Aorta (tissue), 5 donors: ENCODE results near the gene LMOD2. TPM values are rescaled to one million over a fixed set of nuclear protein-coding genes. Genes with fewer than 3 reads are reported as not detected.
A peak's percentile ranks its signal among the peaks of the same experiment; 100 is the strongest.
"Not testable (repeated sequence)": the region's sequence is repeated elsewhere in the genome, so short reads cannot be mapped to it uniquely, and the experiment has no call there.

Experiments used
- ATAC-seq: fragments of 200-7000 bp; cut with Tn5 transposase; one replicate; pipeline ENCODE4 v1.9.1; 2022; ENCODE audit warnings: moderate library complexity; ENCODE audit not compliant: low FRiP score
- DNase-seq, 2 donors: peaks; one replicate each; pipeline ENCODE4 v3.0.0-alpha.2; 2020
- H3K27ac ChIP-seq, 2 donors: one replicate each; pipeline ENCODE4 v1.5.1; 2013; ENCODE audit warnings: low read length in 2 of 2, mild to moderate bottlenecking in 2 of 2, moderate library complexity in 2 of 2, control low read depth in 1 of 2, inconsistent platforms in 1 of 2, low read depth in 1 of 2
- H3K27me3 ChIP-seq, 2 donors: one replicate each; pipeline ENCODE4 v1.6.1; 2013; ENCODE audit warnings: control low read depth in 1 of 2, low read length in 1 of 2, mild to moderate bottlenecking in 1 of 2, moderate library complexity in 1 of 2; ENCODE audit not compliant: insufficient read depth in 2 of 2, control insufficient read depth in 1 of 2
- H3K36me3 ChIP-seq, 2 donors: one replicate each; pipeline ENCODE4 v1.6.1; 2013; ENCODE audit warnings: control low read depth in 1 of 2, low read length in 1 of 2, mild to moderate bottlenecking in 1 of 2; ENCODE audit not compliant: insufficient read depth in 2 of 2, control insufficient read depth in 1 of 2
- H3K4me1 ChIP-seq, 2 donors: one replicate each; pipeline ENCODE4 v1.6.1; 2013; ENCODE audit warnings: low read length in 2 of 2, control low read depth in 1 of 2, mild to moderate bottlenecking in 1 of 2, moderate library complexity in 1 of 2; ENCODE audit not compliant: insufficient read depth in 2 of 2, control insufficient read depth in 1 of 2
- H3K4me3 ChIP-seq, 2 donors: one replicate each; pipeline ENCODE4 v1.5.1; 2013; ENCODE audit warnings: low read length in 2 of 2, control low read depth in 1 of 2, mild to moderate bottlenecking in 1 of 2
- H3K9me3 ChIP-seq: one replicate; pipeline ENCODE4 v1.6.1; 2013; ENCODE audit warnings: mild to moderate bottlenecking, low read length; ENCODE audit not compliant: control insufficient read depth
- WGBS, 2 donors: extraction: QIAGEN DNeasy Blood & Tissue Kit; methylation state at CpG; one replicate each; pipeline ENCODE4 v1.1.7; 2013; 5-methylcytosine and 5-hydroxymethylcytosine counted together
- intact Hi-C, 2 donors: fragments of 100-400 bp; cut with DNase I; formaldehyde crosslinking; loops; one replicate each; pipeline versions ENCODE4 v1.14.2 to v1.15.0; 2022
- polyA plus RNA-seq, 2 donors: library from polyadenylated mRNA; stranded (reverse); fragments of 200-250 nt; gene quantifications; one replicate each; pipeline ENCODE4 v1.2.3, GENCODE V29; 2013
- total RNA-seq, 2 donors: library from RNA; stranded (reverse); fragmentation: NEBNext Ultra II Directional; extraction: Animal tissue kit (Norgen Biotek cat#: 25700); gene quantifications; one replicate each; pipeline ENCODE4 v1.2.1, GENCODE V29; 2021
- donor health status: healthy with polysubstance abuse.
- donor health status: Bipolar disorder and iron deficiency.
- donor health status: DM: no; HTN: no; CAD: no.
- donor health status: DM: no; HTN: no; CAD: no.
- donor health status: DM: yes; HTN: yes; CAD: no.

The LMOD2 gene
- total and polyA plus RNA-seq, 4 donors: 1.8 TPM; not detected in 3

GRCh38 chr7:123622660-123623386 is 32.8 kb upstream of the LMOD2 start:
- Histone ChIP-seq H3K27ac (no peak overlapping the region), H3K4me3 (no peak overlapping the region), H3K36me3 (no peaks in the 10 kb centered on the region), H3K9me3 (no peaks in the 10 kb centered on the region), H3K4me1 (no peaks in the 10 kb centered on the region), H3K27me3 (no peaks in the 10 kb centered on the region)
- DNase-seq: no peak
- 65 to 74% methylated on average over 6 of the region's 6 CpGs for WGBS, 2 donors
- intact Hi-C loops: no loop called here
- ATAC-seq: no peak

- WGBS, 2 donors: 59 to 65% methylated on average over 12 of the region's 12 CpGs
- H3K27ac ChIP-seq: no peak overlapping the region
- no peak overlapping the region for H3K4me3 ChIP-seq
- no peaks in the 10 kb centered on the region for H3K27me3 ChIP-seq
- H3K36me3 ChIP-seq: no peaks in the 10 kb centered on the region
- intact Hi-C loops: no loop called here
- H3K9me3 ChIP-seq: no peaks in the 10 kb centered on the region
- DNase-seq: peak; percentile 55 to 76
- no peaks in the 10 kb centered on the region for H3K4me1 ChIP-seq
- no peak for ATAC-seq
Observed at GRCh38 chr7:123624527-123625183, 31.0 kb upstream of the LMOD2 start.

DNA sequence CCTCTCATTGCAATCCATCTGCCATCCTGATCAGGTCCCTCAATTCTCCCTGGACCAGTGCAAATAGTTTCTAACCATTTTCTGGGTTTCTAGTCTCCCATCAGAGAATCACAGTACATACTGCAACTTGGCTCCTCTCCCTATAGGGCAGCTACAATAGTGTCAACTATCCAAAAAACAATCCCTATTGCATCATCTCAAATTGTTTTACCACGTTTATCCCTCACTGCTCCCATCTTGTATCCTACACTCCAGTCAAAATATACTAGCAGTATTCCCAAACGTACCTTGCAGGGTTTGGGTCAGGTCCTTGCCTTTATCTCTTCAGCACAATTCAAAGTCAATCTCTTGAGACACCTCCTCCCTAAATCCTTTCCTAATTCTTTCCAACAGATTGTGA is 30.4 kb upstream of the LMOD2 start:
- 64 to 80% methylated on average over 2 of the region's 2 CpGs for WGBS, 2 donors
- Histone ChIP-seq H3K27ac (no peak overlapping the region), H3K4me3 (no peak overlapping the region), H3K27me3 (no peaks in the 10 kb centered on the region), H3K9me3 (no peaks in the 10 kb centered on the region), H3K36me3 (no peaks in the 10 kb centered on the region), H3K4me1 (no peaks in the 10 kb centered on the region)
- intact Hi-C loops: no loop called here
- no peak for ATAC-seq
- DNase-seq: no peak

DNA sequence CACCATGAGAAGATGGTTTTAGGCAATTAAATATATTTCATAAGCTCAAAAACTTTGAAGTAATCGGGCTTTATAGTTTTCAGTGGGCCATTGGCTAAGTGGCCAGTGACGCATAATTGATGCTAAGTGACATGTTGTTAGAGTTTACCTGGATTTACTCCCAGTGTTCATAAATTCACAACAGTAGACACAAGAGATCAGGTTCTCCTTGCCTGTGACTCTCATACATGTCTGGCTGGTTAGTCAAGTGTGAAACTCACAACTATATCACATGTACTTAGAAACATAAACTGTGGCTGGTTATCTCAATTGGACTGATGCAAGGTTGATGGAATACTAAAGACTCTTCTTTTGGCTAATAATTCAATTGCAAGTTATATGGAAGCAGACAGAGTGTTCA is 27.8 kb upstream of the LMOD2 start:
- ATAC-seq: no peak
- WGBS, 2 donors: 98% methylated on average over 2 of the region's 2 CpGs

DNA sequence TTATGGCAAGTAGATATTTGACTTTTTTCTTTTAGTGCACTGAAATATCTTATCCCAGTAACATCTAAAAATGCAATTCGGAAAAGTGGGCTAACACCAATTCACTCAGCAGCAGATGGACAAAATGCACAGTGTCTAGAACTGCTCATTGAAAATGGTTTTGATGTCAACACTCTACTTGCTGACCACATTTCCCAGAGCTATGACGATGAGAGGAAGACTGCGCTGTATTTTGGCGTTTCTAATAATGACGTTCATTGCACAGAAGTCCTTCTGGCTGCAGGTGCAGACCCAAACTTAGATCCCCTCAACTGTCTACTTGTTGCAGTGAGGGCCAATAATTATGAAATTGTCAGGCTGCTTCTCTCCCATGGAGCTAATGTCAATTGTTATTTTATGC is 26.8 kb upstream of the LMOD2 start:
- DNase-seq: no peak
- 86 to 91% methylated on average over 5 of the region's 5 CpGs for WGBS, 2 donors
- no peak overlapping the region for H3K27ac ChIP-seq
- intact Hi-C loops: no loop called here
- H3K4me3 ChIP-seq: no peak overlapping the region
- no peaks in the 10 kb centered on the region for H3K27me3 ChIP-seq
- H3K4me1 ChIP-seq: no peaks in the 10 kb centered on the region
- H3K9me3 ChIP-seq: no peaks in the 10 kb centered on the region
- ATAC-seq: no peak
- H3K36me3 ChIP-seq: no peaks in the 10 kb centered on the region

More for the DNA sequence above, 27.8 kb upstream of the LMOD2 start:
- H3K4me3 ChIP-seq: no peak overlapping the region
- DNase-seq: no peak
- H3K4me1 ChIP-seq: no peaks in the 10 kb centered on the region
- no peaks in the 10 kb centered on the region for H3K9me3 ChIP-seq
- H3K27ac ChIP-seq: no peak overlapping the region
- no peaks in the 10 kb centered on the region for H3K27me3 ChIP-seq
- no peaks in the 10 kb centered on the region for H3K36me3 ChIP-seq
- intact Hi-C loops: no loop called here

- Histone ChIP-seq H3K27ac (no peak overlapping the region), H3K27me3 (no peaks in the 10 kb centered on the region), H3K4me1 (no peaks in the 10 kb centered on the region), H3K36me3 (no peaks in the 10 kb centered on the region), H3K4me3 (no peak overlapping the region), H3K9me3 (no peaks in the 10 kb centered on the region)
- DNase-seq: no peak
- intact Hi-C loops: no loop called here
- ATAC-seq: no peak
- 88 to 94% methylated on average over 1 of the region's 1 CpG for WGBS, 2 donors
Observed at GRCh38 chr7:123629281-123629680, 26.4 kb upstream of the LMOD2 start.

- WGBS, 2 donors: 72 to 79% methylated on average over 2 of the region's 2 CpGs
- no peak for DNase-seq
Observed at GRCh38 chr7:123632808-123633207, 22.9 kb upstream of the LMOD2 start.

GRCh38 chr7:123633553-123633952 is 22.1 kb upstream of the LMOD2 start:
- intact Hi-C loops: no loop called here
- ATAC-seq (no peak), DNase-seq (no peak)
- Histone ChIP-seq H3K4me1 (no peaks in the 10 kb centered on the region), H3K36me3 (no peaks in the 10 kb centered on the region), H3K27me3 (no peaks in the 10 kb centered on the region), H3K4me3 (no peak overlapping the region), H3K9me3 (no peaks in the 10 kb centered on the region), H3K27ac (no peak overlapping the region)
- 78 to 86% methylated on average over 7 of the region's 7 CpGs for WGBS, 2 donors

More at GRCh38 chr7:123632808-123633207, 22.9 kb upstream of the LMOD2 start:
- Histone ChIP-seq H3K27ac (no peak overlapping the region), H3K4me3 (no peak overlapping the region), H3K9me3 (no peaks in the 10 kb centered on the region), H3K36me3 (no peaks in the 10 kb centered on the region), H3K4me1 (no peaks in the 10 kb centered on the region), H3K27me3 (no peaks in the 10 kb centered on the region)
- intact Hi-C loops: no loop called here
- ATAC-seq: no peak

- H3K27ac ChIP-seq, DNase-seq, H3K27me3 ChIP-seq, intact Hi-C loops, H3K36me3 ChIP-seq, ATAC-seq, H3K9me3 ChIP-seq, H3K4me3 ChIP-seq, H3K4me1 ChIP-seq: not testable (repeated sequence)
- WGBS, 2 donors: 78 to 89% methylated on average over 2 of the region's 2 CpGs
Observed at GRCh38 chr7:123634011-123634573, 21.6 kb upstream of the LMOD2 start.
